GM19467 (cell line): ENCODE measurements around the gene MYLK3.
A peak's percentile ranks its signal among the peaks of the same experiment; 100 is the strongest.
"Not testable (repeated sequence)": the region's sequence is repeated elsewhere in the genome, so short reads cannot be mapped to it uniquely, and the experiment has no call there.

ENCODE experiments used
- ATAC-seq: cut with Tn5 transposase; IDR thresholded peaks from one replicate; pipeline ENCODE4 v1.9.1; 2021; ENCODE audit warnings: mild to moderate bottlenecking, moderate library complexity; ENCODE audit not compliant: unreplicated experiment

MYLK3 gene

DNA sequence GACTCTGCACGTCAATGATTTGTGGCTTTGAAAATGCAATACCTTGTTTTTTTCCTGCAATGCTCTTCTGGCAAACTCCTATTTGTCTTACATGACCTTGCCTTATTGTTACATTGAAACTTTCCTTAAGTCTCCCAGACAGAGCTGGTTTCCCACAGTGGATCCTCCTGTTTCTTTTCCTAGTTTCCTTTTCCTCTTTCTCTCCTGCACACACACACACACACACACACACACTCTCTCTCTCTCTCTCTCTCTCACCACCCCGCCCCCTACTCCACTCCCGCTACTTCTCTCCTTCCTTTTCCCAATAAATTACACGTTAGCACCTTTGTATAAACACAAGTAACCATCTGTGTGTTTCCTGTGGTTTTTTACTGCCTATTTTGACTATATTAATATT, 56.4 kb downstream of the MYLK3 start:
- no peak for ATAC-seq

DNA sequence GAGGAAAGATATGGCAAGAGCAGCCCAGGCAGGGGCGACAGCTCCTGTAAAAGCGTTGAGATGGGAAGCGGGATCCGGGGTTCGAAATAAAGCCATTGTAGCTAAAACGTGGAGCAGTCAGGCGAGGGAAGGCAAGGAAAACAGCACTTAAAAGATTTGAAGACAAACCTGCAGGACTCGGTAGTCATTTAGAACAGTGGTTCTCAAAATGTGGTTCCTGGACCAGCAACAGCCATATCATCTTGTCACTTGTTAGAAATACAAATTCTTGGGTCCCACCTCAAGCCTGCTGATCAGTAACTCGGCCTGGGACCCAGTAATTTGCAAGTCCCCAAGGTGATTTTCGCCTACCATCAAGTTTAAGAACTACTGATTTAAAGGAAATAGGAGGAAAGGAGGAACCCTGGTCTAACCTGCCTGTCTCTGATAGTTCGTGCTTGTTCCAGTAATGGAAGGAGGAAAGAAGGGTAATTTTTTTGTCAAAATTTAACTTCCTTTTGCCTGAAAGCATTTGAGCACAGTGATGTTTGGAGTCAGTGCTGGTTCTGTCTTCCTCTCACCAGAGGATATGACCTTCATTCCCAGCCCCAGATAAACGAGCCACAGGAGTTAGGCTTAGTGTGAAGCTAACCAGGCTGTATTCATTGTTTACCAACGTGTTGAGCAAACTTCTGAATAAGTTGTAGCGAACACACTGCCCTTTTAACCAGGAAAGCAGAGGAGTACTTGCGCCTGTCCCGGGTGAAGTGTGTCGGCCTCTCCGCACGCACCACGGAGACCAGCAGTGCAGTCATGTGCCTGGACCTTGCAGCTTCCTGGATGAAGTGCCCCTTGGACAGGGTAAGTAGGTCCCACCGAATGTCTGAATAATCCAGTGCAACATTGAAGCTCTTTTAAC, 57.6 kb downstream of the MYLK3 start:
- ATAC-seq: no peak

DNA sequence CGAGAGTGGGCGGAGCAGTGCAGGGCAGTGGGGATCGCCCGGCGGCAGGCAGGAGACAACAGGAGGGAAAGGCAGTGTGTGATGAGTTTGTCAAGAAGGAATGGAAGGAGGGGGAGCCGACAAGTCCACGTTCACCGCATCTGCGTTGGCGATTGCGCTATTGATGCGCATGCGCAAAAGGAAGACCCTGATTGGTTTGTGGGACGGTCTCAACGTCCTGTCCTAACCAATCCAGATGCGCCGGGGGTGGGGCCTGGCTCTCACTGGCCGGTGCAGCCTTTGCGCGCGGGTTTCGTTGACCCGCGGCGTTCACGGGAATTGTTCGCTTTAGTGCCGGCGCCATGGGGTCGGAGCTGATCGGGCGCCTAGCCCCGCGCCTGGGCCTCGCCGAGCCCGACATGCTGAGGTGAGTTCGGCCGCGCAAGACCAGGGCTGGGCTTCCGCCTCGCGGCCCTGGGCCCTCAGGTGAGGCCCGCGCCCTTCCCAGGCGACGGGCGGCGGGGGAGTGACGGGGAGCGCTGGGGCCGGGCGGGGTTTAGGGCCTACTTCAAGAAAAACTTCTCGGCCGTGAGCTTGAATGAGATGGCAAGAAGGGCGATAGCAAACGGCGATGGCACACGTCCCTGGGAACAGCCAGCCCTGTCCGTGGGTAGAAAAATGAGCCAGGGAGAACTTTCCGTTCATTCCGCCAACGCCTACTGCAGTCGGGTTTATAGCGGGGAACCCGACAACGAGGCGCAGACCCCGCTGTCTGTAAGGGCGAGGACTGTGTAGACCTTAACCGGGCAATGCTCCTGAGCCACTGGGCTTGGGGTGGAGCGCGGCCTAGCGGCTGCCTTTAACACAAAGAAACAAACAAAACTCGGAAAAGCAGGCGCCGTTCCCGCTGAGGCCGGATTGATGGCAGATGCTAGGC, 58.5 kb downstream of the MYLK3 start, which contains the start of gene ORC6:
Gene ORC6, plus strand, starts transcription at position 295 of the 916 bp plus-strand sequence. Its CDS starts 47 bp downstream, at position 342.
- ATAC-seq: peak; percentile 72

DNA sequence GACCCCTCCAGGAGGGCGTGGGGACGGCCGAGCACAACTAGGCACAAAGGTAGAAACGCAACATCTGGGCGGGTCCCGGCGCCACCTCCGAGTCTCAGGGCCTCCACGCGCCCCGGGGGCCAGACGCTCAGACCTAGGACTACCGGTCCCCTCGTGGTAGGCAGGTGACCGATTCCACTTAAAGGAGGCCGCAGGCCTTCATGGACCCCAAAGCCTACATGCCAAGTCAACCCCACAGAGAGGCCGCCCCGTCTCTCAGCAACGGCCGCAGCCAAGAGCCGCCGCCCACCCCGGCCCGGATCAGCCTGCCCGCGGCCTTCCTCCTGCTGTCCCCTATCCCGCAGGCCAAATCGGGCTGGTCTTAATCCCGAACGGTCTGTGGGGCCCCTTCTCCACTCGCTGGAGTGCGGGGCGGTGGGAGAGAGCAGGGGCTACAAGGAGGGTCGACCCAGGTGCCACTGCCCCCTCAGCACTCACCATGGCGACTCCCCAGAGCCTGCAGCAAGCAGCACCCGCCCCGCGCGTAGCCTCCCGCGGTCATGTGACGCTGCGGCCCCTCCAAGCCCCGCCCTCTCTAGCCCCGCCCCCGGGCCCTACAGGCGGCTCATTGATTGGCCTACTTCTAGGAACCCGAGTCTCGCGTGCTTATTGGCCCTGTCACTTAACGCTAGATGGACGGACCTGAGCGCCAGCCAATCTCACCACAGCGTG, 59.3 kb downstream of the MYLK3 start, which contains the start of gene VPS35:
Gene VPS35, minus strand, starts transcription at position 525 of the 711 bp plus-strand sequence. Its CDS starts 45 bp downstream, at position 480.
- peak; percentile 79 for ATAC-seq

DNA sequence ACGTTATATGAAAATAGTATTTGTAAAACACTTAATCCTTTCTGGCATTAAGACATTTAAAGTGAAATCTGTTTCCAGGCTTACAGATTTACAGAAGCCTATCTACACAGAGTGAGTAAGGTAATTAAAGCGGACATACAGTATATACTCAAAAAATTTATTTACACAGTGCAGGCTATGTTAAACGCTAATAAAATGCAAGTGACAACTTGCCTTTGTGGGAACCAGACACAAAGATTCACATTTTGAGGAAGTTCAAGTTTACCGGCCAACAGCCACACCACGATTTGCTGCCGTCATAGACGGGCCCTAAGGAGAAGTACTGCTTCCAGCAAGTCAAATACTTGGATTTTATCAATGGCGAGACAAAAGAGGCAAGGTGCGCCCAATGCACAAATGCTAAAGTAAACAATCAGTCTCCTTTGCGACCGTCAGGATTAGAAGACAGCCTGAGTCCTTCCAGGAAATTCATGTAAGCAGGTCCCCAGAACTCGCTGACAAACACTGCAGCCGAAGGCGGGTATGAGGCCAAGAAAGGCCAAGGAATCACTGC, 60.0 kb downstream of the MYLK3 start:
- no peak for ATAC-seq

DNA sequence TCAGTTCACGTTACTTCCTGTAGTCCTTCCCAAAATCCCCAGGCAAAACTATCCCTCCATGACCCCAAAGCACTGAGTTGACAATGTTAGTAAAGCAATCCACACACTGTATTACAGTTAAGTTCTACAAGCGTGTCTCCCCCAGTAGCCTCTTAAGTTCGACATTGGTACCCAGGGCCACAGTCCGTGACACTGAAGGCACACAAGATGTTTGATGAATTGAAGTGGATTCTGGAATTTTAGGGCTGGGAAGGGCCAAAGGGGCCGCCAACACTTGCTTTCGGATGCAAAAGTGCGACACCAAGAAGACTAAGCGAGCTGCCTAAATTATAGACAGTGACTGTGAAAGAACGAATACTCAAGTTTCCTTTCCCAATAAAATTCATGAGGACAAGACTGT, 60.7 kb downstream of the MYLK3 start:
- ATAC-seq: no peak

DNA sequence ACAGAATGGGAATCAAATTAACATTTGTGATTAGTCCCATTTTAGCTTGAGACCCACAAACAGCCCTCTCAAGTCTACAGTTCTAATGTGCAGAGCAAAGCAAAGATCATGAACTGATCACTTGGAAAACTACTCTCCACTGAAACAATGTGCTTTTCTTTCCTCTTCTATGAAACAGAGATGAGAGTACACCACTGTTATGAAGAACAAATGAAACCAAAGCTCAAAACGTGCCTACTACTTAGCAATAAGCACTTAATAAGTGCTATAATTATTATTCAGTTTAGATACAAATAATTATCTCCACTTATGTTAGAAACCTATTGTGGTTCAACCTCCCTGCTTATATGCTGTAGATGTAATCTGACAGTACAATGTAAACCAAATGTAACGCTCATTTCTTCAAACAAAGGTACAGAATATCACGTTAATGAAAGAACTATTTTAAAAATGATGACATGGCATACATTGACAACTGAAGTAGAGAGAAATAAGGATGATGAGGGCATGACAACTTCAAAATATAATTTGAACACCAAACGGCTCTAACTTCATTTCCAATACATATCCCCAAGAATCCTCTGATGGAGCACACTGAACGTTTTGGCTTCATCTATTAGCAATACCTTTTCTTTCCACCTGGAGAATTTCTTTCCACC, 61.2 kb downstream of the MYLK3 start:
- ATAC-seq: no peak

DNA sequence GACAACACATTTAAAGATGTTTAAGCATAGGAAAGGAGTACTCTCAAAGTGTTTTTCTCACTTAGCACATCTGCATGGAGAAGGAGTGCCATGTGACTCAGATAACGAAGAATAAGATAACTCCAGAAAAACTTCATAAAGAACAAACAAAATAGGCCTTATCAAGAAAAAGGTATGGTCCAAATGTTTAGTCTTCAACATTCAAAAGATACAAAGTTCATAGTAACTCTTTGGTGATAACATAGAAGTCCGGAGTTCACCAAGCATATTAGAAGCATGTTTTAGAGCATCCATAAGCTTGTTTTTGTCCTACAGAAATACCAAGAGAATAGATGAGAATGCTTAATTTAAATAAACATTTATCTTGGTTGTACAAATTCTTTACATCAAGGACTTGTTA, 66.3 kb downstream of the MYLK3 start:
- ATAC-seq: not testable (repeated sequence)

DNA sequence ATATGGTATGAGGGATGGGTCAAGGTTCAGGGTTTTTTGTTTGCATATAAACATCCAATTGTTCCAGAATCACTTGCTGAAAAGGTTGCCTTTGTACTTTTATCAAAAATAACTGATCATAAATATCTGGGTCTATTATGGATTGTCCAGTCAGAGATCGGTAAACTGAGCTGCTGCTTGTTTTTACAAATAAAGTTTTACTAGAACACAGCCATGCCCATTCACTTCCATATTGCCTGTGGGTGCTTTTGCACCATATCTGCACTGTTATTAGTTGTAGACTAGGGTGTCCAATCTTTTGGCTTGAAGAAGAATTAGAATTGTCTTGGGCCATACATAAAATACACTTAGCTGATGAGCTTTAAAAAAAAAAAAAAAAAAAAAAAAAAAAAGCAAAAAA, 70.2 kb downstream of the MYLK3 start:
- not testable (repeated sequence) for ATAC-seq

DNA sequence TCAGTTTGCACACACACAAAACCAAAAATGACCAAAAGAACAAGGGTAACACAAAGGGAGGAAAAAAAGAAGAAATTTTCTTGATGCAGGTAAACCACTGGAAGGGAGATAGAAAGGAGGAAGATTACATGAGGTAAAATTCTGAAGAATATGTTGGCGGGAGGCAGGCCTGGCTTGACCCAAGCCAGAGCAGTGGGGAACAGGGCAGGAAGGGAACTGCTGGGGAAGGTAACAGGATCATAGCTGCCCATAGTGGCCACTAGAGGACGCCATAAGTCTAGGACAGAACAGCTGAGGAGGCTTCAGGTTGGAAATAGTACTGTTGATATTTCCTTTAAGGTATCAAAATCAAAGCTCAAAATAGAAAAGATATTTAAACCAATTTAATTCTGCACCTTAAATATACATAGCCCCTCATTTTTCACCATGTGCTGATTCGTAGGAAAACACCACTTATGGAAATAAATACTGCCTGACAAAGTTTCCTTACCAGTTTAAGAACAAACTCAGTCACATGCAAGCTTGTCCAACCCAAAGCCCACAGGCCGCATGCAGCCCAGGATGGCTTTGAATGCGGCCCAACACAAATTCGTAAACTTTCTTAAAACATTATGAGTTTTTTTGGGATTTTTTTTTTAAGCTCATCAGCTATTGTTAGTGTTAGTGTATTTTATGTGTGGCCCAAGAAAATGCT, 74.7 kb downstream of the MYLK3 start:
- peak; percentile 86 for ATAC-seq

DNA sequence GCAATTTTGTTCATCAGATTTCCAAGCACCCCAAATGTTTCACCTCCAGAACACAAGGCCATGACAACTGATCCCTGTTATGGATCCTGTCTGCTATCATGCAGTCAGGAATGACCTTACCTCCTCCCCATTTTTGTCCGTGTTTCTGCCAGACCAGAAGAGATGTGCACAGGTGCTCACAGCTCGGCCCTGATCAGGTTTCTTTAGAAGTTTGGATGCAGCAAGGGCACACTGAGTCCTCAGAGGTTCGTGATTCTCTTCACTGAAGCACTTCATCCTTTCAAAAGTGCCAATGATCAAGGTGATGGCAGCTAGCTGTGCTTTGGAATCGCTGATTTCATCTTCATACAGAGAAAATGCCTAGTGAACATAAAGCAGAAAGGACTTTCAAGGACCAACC, 86.0 kb downstream of the MYLK3 start:
- ATAC-seq: no peak

DNA sequence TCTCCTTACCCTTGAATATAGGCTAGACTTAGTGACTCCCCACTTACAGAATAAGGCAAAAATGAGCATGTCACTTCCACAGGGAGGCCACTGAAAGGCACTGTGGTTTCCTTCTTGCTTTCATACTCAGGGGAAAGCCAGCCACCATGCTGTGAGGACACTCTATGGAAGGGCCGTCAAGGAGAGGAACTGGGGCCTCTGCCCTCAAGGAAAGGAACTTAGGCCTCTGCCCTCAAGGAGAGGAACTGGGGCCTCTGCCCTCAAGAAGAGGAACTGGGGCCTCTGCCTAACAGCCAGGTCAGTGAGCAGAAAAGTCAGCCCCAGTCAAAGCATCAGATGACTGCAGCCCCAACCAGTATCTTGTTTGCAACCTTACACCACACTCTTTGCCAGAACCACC, 89.2 kb downstream of the MYLK3 start:
- ATAC-seq: peak; percentile 93
